ENCODE measurements around the gene PPARGC1A.

Gene PPARGC1A

GRCh38 chr4:23838131-23838530 lies 51.7 kb downstream of the PPARGC1A start:
- Histone ChIP-seq H3K9me3 (no peaks in the 10 kb centered on the region), H3K36me3 (no peaks in the 10 kb centered on the region), H3K27me3 (no peaks in the 10 kb centered on the region), H3K27ac (no peak overlapping the region), H3K4me1 (no peaks in the 10 kb centered on the region), H3K4me3 (no peak overlapping the region)
- intact Hi-C loops (cut with DNase I; ENCODE audit: low total_unique reads): no loop called here
- DNase-seq: no peak
- no peak for TF ChIP-seq CTCF (IDR thresholded peaks at IDR 0.05)

GRCh38 chr4:23837371-23837770 lies 52.5 kb downstream of the PPARGC1A start:
- H3K27me3 ChIP-seq: no peaks in the 10 kb centered on the region
- DNase-seq: no peak
- H3K9me3 ChIP-seq: no peaks in the 10 kb centered on the region
- no peak for TF ChIP-seq CTCF (IDR thresholded peaks at IDR 0.05)
- H3K36me3 ChIP-seq: no peaks in the 10 kb centered on the region
- H3K4me1 ChIP-seq: no peaks in the 10 kb centered on the region
- no peak overlapping the region for H3K4me3 ChIP-seq
- no peak overlapping the region for H3K27ac ChIP-seq
- intact Hi-C loops (cut with DNase I; ENCODE audit: low total_unique reads): no loop called here

GRCh38 chr4:23835774-23836478 lies 53.9 kb downstream of the PPARGC1A start:
- no peak for TF ChIP-seq CTCF (IDR thresholded peaks at IDR 0.05)
- no peaks in the 10 kb centered on the region for H3K4me1 ChIP-seq
- intact Hi-C loops (cut with DNase I; ENCODE audit: low total_unique reads): no loop called here

GRCh38 chr4:23828779-23829178 lies 61.1 kb downstream of the PPARGC1A start:
- Histone ChIP-seq H3K4me3 (no peak overlapping the region), H3K27me3 (no peaks in the 10 kb centered on the region), H3K27ac (no peak overlapping the region), H3K4me1 (no peaks in the 10 kb centered on the region), H3K9me3 (no peaks in the 10 kb centered on the region), H3K36me3 (no peaks in the 10 kb centered on the region)
- intact Hi-C loops (cut with DNase I; ENCODE audit: low total_unique reads): no loop called here
- TF ChIP-seq CTCF (IDR thresholded peaks at IDR 0.05): no peak
- DNase-seq: no peak

More at GRCh38 chr4:23835774-23836478, 53.9 kb downstream of the PPARGC1A start:
- no peaks in the 10 kb centered on the region for H3K36me3 ChIP-seq
- DNase-seq: no peak
- no peaks in the 10 kb centered on the region for H3K27me3 ChIP-seq
- H3K4me3 ChIP-seq: no peak overlapping the region
- H3K9me3 ChIP-seq: no peaks in the 10 kb centered on the region
- no peak overlapping the region for H3K27ac ChIP-seq

- Histone ChIP-seq H3K4me1 (no peaks in the 10 kb centered on the region), H3K9me3 (no peaks in the 10 kb centered on the region), H3K27me3 (no peaks in the 10 kb centered on the region), H3K36me3 (no peaks in the 10 kb centered on the region), H3K4me3 (no peak overlapping the region), H3K27ac (no peak overlapping the region)
- intact Hi-C loops (cut with DNase I; ENCODE audit: low total_unique reads): no loop called here
- no peak for TF ChIP-seq CTCF (IDR thresholded peaks at IDR 0.05)
- DNase-seq: no peak
Measured at GRCh38 chr4:23828020-23828715, 61.7 kb downstream of the PPARGC1A start.
